NB4 (cell line): ENCODE measurements around the gene CFAP53.
A peak's percentile ranks its signal among the peaks of the same experiment; 100 is the strongest.

Experiments used
- MYC ChIP-seq: IDR thresholded peaks from 2 replicates; pipeline ENCODE4 v1.6.1; 2011; ENCODE audit warnings: low read depth, low read length
- POLR2A ChIP-seq: IDR thresholded peaks from 2 replicates; pipeline ENCODE4 v1.6.1; 2011; ENCODE audit warnings: mild to moderate bottlenecking; ENCODE audit not compliant: insufficient read length; ENCODE audit errors: extremely low read depth
- TF ChIP-seq, protein P1 (sequence below): IDR thresholded peaks from one replicate; pipeline ENCODE4 v1.5.1; 2012; ENCODE audit warnings: low read depth, low read length
- TF ChIP-seq, protein P2 (sequence below): IDR thresholded peaks from 2 replicates; pipeline ENCODE4 v1.6.1; 2011; ENCODE audit warnings: low read depth, low read length

DNA sequence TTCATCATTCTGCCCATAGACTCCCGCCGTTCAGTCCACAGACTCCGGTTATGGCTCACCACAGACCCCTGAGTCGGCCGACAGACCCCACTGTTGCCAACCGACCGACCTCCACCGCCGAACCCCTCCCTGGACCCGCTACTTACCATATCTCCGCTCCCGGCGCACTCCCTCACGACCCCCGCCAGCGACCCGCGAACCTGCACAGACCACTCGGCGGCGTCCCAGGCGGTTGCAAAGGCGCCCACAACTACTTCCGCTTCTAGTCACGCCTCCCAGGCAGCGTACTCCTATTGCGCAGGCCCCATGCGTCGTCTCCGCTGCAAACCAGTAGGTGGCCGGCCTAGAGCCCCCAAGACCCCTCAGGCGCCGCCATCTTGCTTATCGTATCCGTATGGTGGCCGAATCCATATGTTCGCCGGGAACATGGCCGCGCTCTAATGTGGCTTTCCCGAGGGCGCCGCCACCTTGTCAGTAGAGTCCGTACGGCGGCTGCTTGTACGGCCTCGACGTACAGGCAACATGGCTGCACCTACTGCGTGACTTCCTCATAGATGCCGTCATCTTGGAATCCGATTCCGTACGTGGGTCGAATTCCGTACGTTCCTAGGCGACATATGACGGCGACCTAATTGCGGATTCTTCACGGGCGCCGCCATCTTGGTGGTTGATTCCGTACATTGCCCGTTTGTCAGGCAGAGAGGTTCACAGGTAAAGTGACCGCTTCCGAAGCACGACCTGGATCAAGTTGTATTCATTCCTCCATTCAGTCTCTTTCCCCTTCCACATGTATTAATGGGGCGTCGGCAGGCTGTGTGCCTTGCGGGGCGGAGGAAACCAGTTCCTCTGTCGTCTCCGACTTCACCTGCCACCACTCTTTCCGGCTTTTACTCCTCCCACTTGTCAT, 21.4 kb upstream of the CFAP53 start, which contains the start of gene CXXC1:
- TF ChIP-seq, protein P1, sequence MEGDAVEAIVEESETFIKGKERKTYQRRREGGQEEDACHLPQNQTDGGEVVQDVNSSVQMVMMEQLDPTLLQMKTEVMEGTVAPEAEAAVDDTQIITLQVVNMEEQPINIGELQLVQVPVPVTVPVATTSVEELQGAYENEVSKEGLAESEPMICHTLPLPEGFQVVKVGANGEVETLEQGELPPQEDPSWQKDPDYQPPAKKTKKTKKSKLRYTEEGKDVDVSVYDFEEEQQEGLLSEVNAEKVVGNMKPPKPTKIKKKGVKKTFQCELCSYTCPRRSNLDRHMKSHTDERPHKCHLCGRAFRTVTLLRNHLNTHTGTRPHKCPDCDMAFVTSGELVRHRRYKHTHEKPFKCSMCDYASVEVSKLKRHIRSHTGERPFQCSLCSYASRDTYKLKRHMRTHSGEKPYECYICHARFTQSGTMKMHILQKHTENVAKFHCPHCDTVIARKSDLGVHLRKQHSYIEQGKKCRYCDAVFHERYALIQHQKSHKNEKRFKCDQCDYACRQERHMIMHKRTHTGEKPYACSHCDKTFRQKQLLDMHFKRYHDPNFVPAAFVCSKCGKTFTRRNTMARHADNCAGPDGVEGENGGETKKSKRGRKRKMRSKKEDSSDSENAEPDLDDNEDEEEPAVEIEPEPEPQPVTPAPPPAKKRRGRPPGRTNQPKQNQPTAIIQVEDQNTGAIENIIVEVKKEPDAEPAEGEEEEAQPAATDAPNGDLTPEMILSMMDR = peak; percentile 30
- TF ChIP-seq, protein P2, sequence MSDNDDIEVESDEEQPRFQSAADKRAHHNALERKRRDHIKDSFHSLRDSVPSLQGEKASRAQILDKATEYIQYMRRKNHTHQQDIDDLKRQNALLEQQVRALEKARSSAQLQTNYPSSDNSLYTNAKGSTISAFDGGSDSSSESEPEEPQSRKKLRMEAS = peak; percentile 63
- TF ChIP-seq POLR2A (peak; percentile 70), MYC (peak; percentile 59)
